ENCODE measurements around the gene SNAP47.

The SNAP47 gene

GRCh38 chr1:227764019-227764391 is 28.8 kb downstream of the SNAP47 start:
- no peak for DNase-seq (ENCODE audit: low read depth)
- TF ChIP-seq, protein P1, sequence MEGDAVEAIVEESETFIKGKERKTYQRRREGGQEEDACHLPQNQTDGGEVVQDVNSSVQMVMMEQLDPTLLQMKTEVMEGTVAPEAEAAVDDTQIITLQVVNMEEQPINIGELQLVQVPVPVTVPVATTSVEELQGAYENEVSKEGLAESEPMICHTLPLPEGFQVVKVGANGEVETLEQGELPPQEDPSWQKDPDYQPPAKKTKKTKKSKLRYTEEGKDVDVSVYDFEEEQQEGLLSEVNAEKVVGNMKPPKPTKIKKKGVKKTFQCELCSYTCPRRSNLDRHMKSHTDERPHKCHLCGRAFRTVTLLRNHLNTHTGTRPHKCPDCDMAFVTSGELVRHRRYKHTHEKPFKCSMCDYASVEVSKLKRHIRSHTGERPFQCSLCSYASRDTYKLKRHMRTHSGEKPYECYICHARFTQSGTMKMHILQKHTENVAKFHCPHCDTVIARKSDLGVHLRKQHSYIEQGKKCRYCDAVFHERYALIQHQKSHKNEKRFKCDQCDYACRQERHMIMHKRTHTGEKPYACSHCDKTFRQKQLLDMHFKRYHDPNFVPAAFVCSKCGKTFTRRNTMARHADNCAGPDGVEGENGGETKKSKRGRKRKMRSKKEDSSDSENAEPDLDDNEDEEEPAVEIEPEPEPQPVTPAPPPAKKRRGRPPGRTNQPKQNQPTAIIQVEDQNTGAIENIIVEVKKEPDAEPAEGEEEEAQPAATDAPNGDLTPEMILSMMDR (conservative IDR thresholded peaks at IDR 0.05; ENCODE audit: low read depth, low read length) = no peak
- no peak overlapping the region for H3K4me3 ChIP-seq (ENCODE audit: low read length)

DNA sequence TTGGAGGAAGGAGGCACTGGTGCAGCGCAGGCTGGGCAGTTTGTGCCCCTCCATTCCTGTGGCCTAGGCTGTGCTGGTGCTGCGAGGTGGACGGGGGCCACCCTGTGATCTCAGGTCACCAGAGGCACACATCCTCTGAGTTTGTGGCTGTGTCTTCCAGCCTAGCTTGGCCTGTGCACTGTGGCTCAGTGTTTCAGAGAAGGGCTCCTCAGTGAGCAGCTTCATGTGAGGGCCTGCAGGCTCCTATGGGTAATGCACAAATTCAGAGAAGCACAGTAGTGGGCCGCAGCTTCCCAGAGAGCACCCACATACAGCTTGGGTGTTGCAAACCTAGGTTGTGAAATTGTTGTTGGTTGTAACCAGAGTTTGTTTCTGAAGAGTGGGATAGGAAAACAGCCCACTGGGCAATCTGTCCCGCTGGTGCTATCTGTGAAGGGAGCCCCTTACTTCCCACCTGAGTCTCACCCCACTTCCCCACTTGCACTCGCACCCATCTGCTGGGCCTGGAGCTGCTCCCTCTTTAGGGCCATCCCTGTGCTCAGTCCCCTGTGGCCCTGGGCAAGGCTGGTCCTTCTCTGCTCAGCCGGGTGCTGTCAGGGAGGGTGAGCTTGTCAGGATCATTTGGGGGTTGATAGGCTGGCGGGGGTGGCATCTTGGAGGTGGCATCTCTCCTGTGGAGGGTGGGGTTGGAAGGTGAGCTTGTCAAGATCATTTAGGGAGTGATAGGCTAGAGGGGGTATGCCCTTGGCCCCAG is 30.2 kb downstream of the SNAP47 start:
- TF ChIP-seq, protein P1 (conservative IDR thresholded peaks at IDR 0.05; ENCODE audit: low read depth, low read length) = no peak
- DNase-seq (ENCODE audit: low read depth) = no peak
- H3K4me3 ChIP-seq (ENCODE audit: low read length) = no peak overlapping the region

DNA sequence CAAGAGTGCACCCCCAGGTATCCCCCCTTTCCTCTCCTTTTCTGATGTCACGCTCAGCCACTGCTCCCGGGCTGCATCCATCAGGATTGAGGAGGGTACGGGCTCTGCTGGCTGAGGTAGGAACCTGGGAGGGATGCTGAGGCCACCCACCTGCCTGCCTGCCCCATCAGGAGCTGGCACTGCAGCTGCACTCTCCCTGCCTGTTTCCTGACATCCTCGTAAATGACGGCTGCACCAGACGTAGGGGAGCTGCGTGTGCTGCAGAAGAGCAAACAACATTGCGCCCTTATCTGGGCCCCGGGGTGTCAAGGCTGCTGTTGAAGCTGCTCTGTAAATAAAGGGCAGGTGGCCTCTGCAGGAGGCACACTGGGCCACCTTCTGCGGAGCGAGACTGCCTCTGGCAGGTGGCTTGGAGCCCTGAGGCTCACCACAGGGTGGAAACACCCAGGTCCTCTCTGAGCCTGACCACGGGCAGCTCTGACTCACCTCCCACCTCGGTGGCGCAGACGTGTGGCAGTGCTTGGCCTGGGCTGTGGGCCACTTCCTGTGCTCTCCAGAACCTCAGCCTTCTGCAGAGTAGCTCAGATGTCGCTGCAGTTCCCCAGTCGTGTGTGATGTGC is 30.9 kb downstream of the SNAP47 start:
- TF ChIP-seq, protein P1 (conservative IDR thresholded peaks at IDR 0.05; ENCODE audit: low read depth, low read length) = no peak
- DNase-seq (ENCODE audit: low read depth) = no peak
- H3K4me3 ChIP-seq (ENCODE audit: low read length) = no peak overlapping the region

DNA sequence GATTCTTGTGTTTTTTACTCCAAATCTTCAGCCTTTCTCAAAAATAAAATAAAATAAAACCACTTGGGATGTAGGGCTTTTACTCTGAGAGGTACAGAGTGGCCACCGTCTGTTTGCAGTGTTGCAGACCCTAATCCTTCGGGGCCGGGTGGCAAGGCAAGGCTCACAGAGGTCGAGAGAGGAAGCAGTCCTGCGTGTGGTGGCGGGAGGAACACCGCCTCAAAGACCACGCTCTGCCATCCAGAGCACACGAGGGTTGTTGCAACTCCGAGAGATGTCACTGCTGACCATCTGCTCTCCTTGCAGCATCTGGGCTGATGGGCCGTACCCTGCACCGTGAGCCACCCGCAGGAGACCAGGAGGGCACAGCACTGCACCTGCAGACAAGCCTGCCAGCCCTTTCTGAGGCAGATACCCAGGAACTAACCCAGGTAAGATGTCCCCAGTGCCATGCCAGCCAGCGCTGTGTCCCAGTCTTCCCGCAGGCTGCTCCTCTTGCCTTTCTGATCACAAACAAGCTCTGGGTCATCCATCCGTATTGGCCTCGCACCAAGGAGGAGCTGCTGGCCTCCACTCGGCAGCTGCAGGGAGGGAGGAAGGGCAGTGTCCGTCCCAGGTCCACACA is 31.5 kb downstream of the SNAP47 start:
- H3K4me3 ChIP-seq (ENCODE audit: low read length) = no peak overlapping the region
- no peak for DNase-seq (ENCODE audit: low read depth)
- TF ChIP-seq, protein P1 (conservative IDR thresholded peaks at IDR 0.05; ENCODE audit: low read depth, low read length) = no peak

DNA sequence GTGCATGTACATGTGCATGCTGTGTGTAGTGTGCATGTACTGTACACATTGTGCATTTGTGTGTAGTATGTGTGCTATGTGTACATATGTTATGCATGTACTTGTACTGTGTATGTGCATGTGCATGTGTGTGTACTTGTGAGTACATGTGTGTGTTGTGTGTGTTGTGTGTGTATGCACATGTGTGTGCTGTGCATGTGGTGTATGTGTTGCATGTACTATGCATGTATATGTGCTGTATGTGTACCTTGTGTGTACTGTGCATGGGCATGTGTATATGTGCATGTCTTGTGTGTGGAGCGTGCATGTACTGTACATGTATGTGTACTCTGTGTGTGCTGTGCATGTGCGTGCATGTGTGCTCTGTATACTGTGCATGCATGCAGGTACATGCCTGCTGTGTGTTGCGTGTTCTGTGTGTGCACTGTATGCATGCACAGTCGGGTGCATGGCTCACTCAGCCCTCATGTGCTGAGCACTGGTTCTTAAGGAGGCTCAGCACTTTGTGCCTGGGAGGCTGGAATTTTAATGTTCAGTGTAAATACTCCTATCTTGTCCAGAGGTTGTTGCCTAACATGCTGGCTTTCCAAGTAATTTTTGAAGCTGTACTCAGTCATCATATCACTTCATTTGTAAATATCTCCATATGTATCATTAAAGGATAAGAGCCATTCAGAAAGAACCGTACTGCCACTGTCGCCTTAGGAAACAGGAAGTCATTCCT is 32.3 kb downstream of the SNAP47 start:
- no peak for DNase-seq (ENCODE audit: low read depth)

GRCh38 chr1:227768125-227768439 is 32.8 kb downstream of the SNAP47 start:
- TF ChIP-seq, protein P1 (conservative IDR thresholded peaks at IDR 0.05; ENCODE audit: low read depth, low read length) = no peak
- no peak overlapping the region for H3K4me3 ChIP-seq (ENCODE audit: low read length)
- DNase-seq (ENCODE audit: low read depth) = no peak

More for the DNA sequence above, 32.3 kb downstream of the SNAP47 start:
- TF ChIP-seq, protein P1 (conservative IDR thresholded peaks at IDR 0.05; ENCODE audit: low read depth, low read length) = no peak
- H3K4me3 ChIP-seq (ENCODE audit: low read length) = no peak overlapping the region
